Calu3 (cell line): Measurements from ENCODE around the gene REG4. TPM values are rescaled to one million over a fixed set of nuclear protein-coding genes. Genes with fewer than 3 reads are reported as not detected.

ENCODE experiments used
- BruUV-seq: library from RNA; stranded (reverse); fragments of 400-500 nt; replicated peaks from 2 replicates; lab custom pipeline; 2021; lab: Mats Ljungman, UMichigan
- CTCF ChIA-PET: fragments of 300-600 bp; sonication (Branson Sonifier 250); formaldehyde crosslinking; loops from one replicate; lab custom pipeline; 2022; ENCODE audit warnings: antibody characterized with exemption; lab: Charles Lee
- DNase-seq: peaks from one replicate; pipeline ENCODE4 v3.0.0; 2022
- H3K27ac Mint-ChIP-seq: one replicate; pipeline ENCODE4 v1.8.0; 2022; ENCODE audit warnings: mixed read lengths; ENCODE audit not compliant: unreplicated experiment
- H3K27me3 Mint-ChIP-seq: one replicate; pipeline ENCODE4 v1.8.0; 2022; ENCODE audit warnings: mixed read lengths; ENCODE audit not compliant: unreplicated experiment
- H3K36me3 Mint-ChIP-seq: one replicate; pipeline ENCODE4 v1.8.0; 2022; ENCODE audit warnings: mild to moderate bottlenecking, moderate library complexity, mixed read lengths; ENCODE audit not compliant: insufficient read depth, unreplicated experiment
- H3K4me1 Mint-ChIP-seq: one replicate; pipeline ENCODE4 v1.8.0; 2022; ENCODE audit warnings: mild to moderate bottlenecking, low read depth, mixed read lengths; ENCODE audit not compliant: unreplicated experiment
- H3K4me3 Mint-ChIP-seq: one replicate; pipeline ENCODE4 v1.8.0; 2022; ENCODE audit warnings: mild to moderate bottlenecking, low read depth, moderate library complexity, mixed read lengths; ENCODE audit not compliant: unreplicated experiment
- H3K9me3 Mint-ChIP-seq: one replicate; pipeline ENCODE4 v1.8.0; 2022; ENCODE audit warnings: low read depth, mixed read lengths; ENCODE audit not compliant: unreplicated experiment
- intact Hi-C: fragments of 100-400 bp; cut with micrococcal nuclease; formaldehyde crosslinking; loops from one replicate; pipeline ENCODE4 v1.10.0; 2022; ENCODE audit not compliant: unreplicated experiment
- total RNA-seq: library from RNA; stranded (reverse); gene quantifications from 2 replicates; pipeline ENCODE4 v1.2.3, GENCODE V29; 2022
- TF ChIP-seq, protein P1 (sequence below): fragments of 200-600 bp; IDR thresholded peaks from one replicate; pipeline ENCODE4 v1.8.0; 2022; ENCODE audit warnings: antibody characterized with exemption; ENCODE audit not compliant: unreplicated experiment

The REG4 gene
- total RNA-seq, 1 experiment from 2014 or later: not detected

GRCh38 chr1:119744598-119744942, 66.7 kb downstream of the REG4 start:
- Mint-ChIP-seq H3K4me1 (peaks cover 10% of the 10 kb centered on the region), H3K27ac (peak overlapping the region; percentile 15), H3K27me3 (no peaks in the 10 kb centered on the region), H3K9me3 (no peaks in the 10 kb centered on the region), H3K36me3 (peaks cover 41% of the 10 kb centered on the region), H3K4me3 (no peak overlapping the region)
- no peak for DNase-seq
- intact Hi-C loops: loop anchor here (1.0 to 5.0 kb wide), 2 partner anchors 65 to 123 kb away; no protein-coding TSS in a partner anchor
- CTCF ChIA-PET: interaction anchor here (0.6 to 2.0 kb wide), 2 partner anchors 65 to 1109 kb away, joined by 3 to 8 read pairs; no protein-coding TSS in a partner anchor
- no TSS peak for BruUV-seq
- TF ChIP-seq, protein P1, sequence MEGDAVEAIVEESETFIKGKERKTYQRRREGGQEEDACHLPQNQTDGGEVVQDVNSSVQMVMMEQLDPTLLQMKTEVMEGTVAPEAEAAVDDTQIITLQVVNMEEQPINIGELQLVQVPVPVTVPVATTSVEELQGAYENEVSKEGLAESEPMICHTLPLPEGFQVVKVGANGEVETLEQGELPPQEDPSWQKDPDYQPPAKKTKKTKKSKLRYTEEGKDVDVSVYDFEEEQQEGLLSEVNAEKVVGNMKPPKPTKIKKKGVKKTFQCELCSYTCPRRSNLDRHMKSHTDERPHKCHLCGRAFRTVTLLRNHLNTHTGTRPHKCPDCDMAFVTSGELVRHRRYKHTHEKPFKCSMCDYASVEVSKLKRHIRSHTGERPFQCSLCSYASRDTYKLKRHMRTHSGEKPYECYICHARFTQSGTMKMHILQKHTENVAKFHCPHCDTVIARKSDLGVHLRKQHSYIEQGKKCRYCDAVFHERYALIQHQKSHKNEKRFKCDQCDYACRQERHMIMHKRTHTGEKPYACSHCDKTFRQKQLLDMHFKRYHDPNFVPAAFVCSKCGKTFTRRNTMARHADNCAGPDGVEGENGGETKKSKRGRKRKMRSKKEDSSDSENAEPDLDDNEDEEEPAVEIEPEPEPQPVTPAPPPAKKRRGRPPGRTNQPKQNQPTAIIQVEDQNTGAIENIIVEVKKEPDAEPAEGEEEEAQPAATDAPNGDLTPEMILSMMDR: no peak

Other genes starting within 250 kb of the REG4 start
- gene ZNF697, start 163.2 kb downstream of the REG4 start, total RNA-seq: 3.9 and 4.8 TPM in 2 replicates
- 155 and 199 TPM in 2 replicates for gene PHGDH, start 99.5 kb downstream of the REG4 start, total RNA-seq
- gene HMGCS2, start 42.6 kb downstream of the REG4 start, total RNA-seq: not detected in 2 replicates
- not detected in 2 replicates for gene ADAM30, start 85.1 kb upstream of the REG4 start, total RNA-seq